Activated CD8-positive, alpha-beta T cell treated with anti-CD3 and anti-CD28 coated beads, Interleukin-2, amount 10 ng/mL, durations not matched to agents 7 days and 5 days (primary cell): ENCODE measurements around the gene TIGD4. TPM values are rescaled to one million over a fixed set of nuclear protein-coding genes. Genes with fewer than 3 reads are reported as not detected.
"Not testable (repeated sequence)": the region's sequence is repeated elsewhere in the genome, so short reads cannot be mapped to it uniquely, and the experiment has no call there.

ENCODE experiments used
- ATAC-seq: fragments of 150-1000 bp; cut with Tn5 transposase; one replicate; pipeline ENCODE4 v1.10.0; 2021; ENCODE audit warnings: moderate library complexity
- CTCF ChIA-PET: fragments of 350-600 bp; sonication (Branson Sonifier 250); formaldehyde crosslinking; loops from one replicate; lab custom pipeline; 2021; ENCODE audit warnings: antibody characterized with exemption; lab: Charles Lee
- POLR2A ChIA-PET: fragments of 350-600 bp; sonication (Branson Sonifier 250); formaldehyde crosslinking; loops from one replicate; lab custom pipeline; 2021; ENCODE audit warnings: antibody characterized with exemption; lab: Charles Lee
- DNase-seq: peaks from one replicate; pipeline ENCODE4 v3.0.0-alpha.2; 2020
- H3K27ac Mint-ChIP-seq: one replicate; pipeline ENCODE4 v1.8.0; 2021; ENCODE audit warnings: mild to moderate bottlenecking, mixed read lengths
- H3K27me3 Mint-ChIP-seq: one replicate; pipeline ENCODE4 v1.8.0; 2021; ENCODE audit warnings: low read depth, mixed read lengths
- H3K36me3 Mint-ChIP-seq: one replicate; pipeline ENCODE4 v1.8.0; 2021; ENCODE audit warnings: low read depth, mixed read lengths
- H3K4me1 Mint-ChIP-seq: one replicate; pipeline ENCODE4 v1.8.0; 2021; ENCODE audit warnings: low read depth, mixed read lengths
- H3K4me3 Mint-ChIP-seq: one replicate; pipeline ENCODE4 v1.8.0; 2021; ENCODE audit warnings: mild to moderate bottlenecking, mixed read lengths
- H3K9me3 Mint-ChIP-seq: one replicate; pipeline ENCODE4 v1.8.0; 2022; ENCODE audit warnings: mixed read lengths; ENCODE audit not compliant: insufficient read depth
- total RNA-seq, 2 experiments: library from RNA; stranded (reverse); gene quantifications; one replicate each; pipeline ENCODE4 v1.2.3, GENCODE V29; 2021

The TIGD4 gene
- total RNA-seq, 2 experiments from 2014 or later: 0.40 to 0.44 TPM

DNA sequence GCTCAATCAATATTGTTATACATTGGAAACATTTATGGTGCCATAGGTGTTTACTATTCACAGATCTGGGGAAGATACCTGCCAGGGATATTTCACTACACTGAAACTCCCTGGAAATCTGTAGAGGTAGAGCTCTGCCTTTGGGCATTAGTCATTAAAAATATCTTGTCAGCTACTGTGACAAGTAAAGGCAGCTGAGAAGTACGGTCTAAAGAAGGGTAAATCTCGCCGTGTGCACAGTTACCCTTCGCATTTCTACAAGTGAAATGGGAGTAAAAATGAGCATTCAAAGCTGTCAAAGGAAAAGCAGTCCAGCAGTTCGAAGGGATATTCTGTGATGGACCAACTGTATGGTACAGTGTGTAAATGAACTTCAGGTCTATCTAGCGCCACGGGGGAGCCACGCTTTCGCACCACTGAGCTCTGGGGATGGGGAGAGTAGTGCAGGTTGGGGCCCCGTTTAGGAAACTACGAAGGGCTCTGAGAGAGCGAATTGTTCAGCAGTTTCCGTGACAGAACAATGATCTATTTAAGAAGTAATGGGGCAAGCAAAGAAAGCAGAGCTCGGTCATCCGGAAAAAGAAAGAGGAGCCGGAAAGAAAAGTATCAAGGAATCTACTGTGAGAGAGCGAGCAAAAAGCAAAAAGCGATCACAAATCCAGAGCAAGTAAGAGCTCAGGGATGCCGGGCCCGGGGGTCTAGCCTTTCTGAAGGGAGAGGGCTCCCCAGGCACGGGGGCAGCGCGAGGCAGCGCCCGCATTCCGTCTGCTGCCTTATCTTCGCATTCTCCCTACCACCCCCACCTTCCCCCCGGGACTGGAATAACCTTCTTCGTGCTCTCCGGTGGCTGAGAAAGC, 646 bp downstream of the TIGD4 start:
- peak; percentile 31 for ATAC-seq
- H3K27ac Mint-ChIP-seq: peak overlapping the region; percentile 90
- POLR2A ChIA-PET: interaction anchor here (0.6 to 2.2 kb wide), 13 partner anchors 9 to 1680 kb away, joined by 3 to 17 read pairs (median 4); partner anchors contain the start of genes FBXW7 and TMEM154
- no peaks in the 10 kb centered on the region for H3K9me3 Mint-ChIP-seq
- H3K4me1 Mint-ChIP-seq: peaks cover 40% of the 10 kb centered on the region
- H3K36me3 Mint-ChIP-seq: peaks cover 11% of the 10 kb centered on the region
- CTCF ChIA-PET: interaction anchor here (0.7 to 2.3 kb wide), 21 partner anchors 9 to 370 kb away, joined by 3 to 12 read pairs (median 4); no protein-coding TSS in a partner anchor
- peaks cover 12% of the 10 kb centered on the region for H3K27me3 Mint-ChIP-seq
- DNase-seq: peak; percentile 62
- peak overlapping the region; percentile 92 for H3K4me3 Mint-ChIP-seq

DNA sequence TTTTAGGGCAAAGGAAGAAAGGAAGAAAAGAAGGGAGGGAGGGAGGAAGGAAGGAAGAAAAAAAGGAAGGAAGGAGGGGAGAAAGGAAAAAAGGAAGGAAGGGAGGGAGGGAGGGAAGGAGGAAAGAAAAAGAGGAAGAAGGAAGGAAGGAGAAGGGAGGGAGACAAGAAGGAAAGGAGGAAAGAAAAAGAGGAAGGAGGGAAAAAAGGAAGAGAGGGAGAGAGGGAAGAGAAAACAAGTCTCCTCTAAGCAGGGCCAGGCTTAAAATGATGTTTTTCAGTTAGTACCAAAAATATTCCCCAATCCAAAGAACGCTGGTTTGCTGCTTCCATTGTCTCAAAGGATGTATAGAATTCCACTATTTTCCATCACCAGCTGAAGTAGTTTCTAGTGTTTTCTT, 2.0 kb downstream of the TIGD4 start:
- Mint-ChIP-seq H3K4me3 (no peak overlapping the region), H3K36me3 (peaks cover 6% of the 10 kb centered on the region), H3K27me3 (peaks cover 12% of the 10 kb centered on the region), H3K27ac (no peak overlapping the region), H3K4me1 (peaks cover 36% of the 10 kb centered on the region), H3K9me3 (no peaks in the 10 kb centered on the region)
- no peak for DNase-seq
- ChIA-PET CTCF (interaction anchor here (0.6 to 1.2 kb wide), 2 partner anchors 279 to 369 kb away, joined by 3 read pairs; no protein-coding TSS in a partner anchor), POLR2A (no interaction called here)
- no peak for ATAC-seq

- DNase-seq (no peak), ATAC-seq (no peak)
- Mint-ChIP-seq H3K36me3 (no peaks in the 10 kb centered on the region), H3K27me3 (peaks cover 12% of the 10 kb centered on the region), H3K27ac (no peak overlapping the region), H3K4me1 (peaks cover 34% of the 10 kb centered on the region), H3K4me3 (no peak overlapping the region), H3K9me3 (no peaks in the 10 kb centered on the region)
- ChIA-PET POLR2A (no interaction called here), CTCF (no interaction called here)
These were observed 3.2 kb downstream of the TIGD4 start for GRCh38 chr4:152776352-152776751.

DNA sequence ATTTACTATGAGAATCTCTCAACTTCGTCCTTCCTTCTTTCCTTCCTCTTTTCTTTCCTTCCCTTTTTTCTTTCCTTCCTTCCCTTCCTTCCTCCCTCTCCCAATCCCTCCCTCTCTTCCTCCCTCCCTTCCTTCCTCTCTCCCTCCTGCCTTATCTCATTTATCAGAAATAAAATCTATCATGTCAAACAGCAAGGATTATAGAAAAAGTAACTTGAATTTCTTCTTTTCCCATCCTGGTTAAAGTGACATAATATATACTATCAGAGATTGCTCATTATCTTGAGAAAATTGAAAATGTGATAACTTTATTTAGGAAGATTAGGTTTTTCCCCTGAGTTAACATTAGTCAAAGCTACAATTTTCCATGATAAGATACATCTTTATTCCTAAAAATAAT, 5.6 kb downstream of the TIGD4 start:
- Mint-ChIP-seq H3K27me3 (peaks cover 12% of the 10 kb centered on the region), H3K4me3 (no peak overlapping the region), H3K36me3 (no peaks in the 10 kb centered on the region), H3K27ac (no peak overlapping the region), H3K4me1 (peaks cover 26% of the 10 kb centered on the region), H3K9me3 (no peaks in the 10 kb centered on the region)
- ATAC-seq: no peak
- ChIA-PET POLR2A (no interaction called here), CTCF (no interaction called here)
- no peak for DNase-seq

DNA sequence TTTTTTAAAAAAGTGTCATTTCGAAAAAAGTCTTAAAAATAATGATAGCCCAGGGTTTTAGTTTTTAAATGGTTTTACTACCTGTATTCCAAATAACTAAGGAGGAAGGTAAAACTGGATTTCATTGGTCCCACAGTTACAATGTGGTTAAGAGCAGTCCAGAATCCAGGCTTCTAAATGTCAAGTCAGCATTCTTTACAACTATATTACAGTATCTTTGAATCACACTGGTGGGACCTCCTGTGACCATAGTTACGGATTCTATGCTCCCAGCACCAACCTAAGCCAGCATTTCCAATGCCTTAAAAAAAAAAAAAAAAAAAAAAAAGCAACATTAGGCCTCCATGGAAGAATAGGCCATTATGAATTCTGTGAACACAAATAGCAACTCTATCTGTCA, 6.2 kb downstream of the TIGD4 start:
- DNase-seq (no peak), ATAC-seq (no peak)
- Mint-ChIP-seq H3K9me3 (no peaks in the 10 kb centered on the region), H3K27ac (no peak overlapping the region), H3K4me3 (no peak overlapping the region), H3K27me3 (peaks cover 12% of the 10 kb centered on the region), H3K4me1 (peaks cover 20% of the 10 kb centered on the region), H3K36me3 (no peaks in the 10 kb centered on the region)
- ChIA-PET CTCF (no interaction called here), POLR2A (no interaction called here)

GRCh38 chr4:152771741-152772533, 7.6 kb downstream of the TIGD4 start:
- Mint-ChIP-seq H3K4me1 (peaks cover 12% of the 10 kb centered on the region), H3K27ac (peak overlapping the region; percentile 3), H3K27me3 (peaks cover 5% of the 10 kb centered on the region), H3K4me3 (no peak overlapping the region), H3K36me3 (no peaks in the 10 kb centered on the region), H3K9me3 (no peaks in the 10 kb centered on the region)
- ChIA-PET POLR2A (no interaction called here), CTCF (no interaction called here)
- ATAC-seq: peak; percentile 82
- DNase-seq: no peak

GRCh38 chr4:152765069-152765737, 14.3 kb downstream of the TIGD4 start:
- CTCF ChIA-PET, POLR2A ChIA-PET, H3K36me3 Mint-ChIP-seq, H3K27me3 Mint-ChIP-seq, H3K4me3 Mint-ChIP-seq, H3K27ac Mint-ChIP-seq, H3K4me1 Mint-ChIP-seq, H3K9me3 Mint-ChIP-seq, ATAC-seq, DNase-seq: not testable (repeated sequence)

DNA sequence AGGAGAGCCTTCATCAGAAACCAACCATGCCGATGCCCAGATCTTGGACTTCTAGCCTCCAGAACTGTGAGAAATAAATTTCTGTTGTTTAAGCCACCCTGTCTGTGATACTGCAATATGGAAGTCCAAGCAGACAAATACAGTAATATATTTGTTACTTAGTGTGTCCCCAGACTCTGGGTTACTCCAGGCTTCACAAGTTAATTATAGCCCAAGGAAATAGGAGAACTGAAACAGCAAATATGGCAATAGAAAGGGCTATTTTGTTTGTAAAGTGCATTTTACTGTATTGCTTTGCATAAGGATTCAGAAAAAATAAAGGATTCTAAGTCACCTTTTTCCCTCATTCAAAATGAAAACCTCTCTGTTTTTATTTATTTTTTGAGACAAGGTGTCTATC, 15.7 kb downstream of the TIGD4 start:
- ChIA-PET CTCF (no interaction called here), POLR2A (no interaction called here)
- Mint-ChIP-seq H3K27me3 (peaks cover 13% of the 10 kb centered on the region), H3K36me3 (no peaks in the 10 kb centered on the region), H3K4me1 (no peaks in the 10 kb centered on the region), H3K27ac (no peak overlapping the region), H3K4me3 (no peak overlapping the region), H3K9me3 (no peaks in the 10 kb centered on the region)
- ATAC-seq: no peak
- no peak for DNase-seq

DNA sequence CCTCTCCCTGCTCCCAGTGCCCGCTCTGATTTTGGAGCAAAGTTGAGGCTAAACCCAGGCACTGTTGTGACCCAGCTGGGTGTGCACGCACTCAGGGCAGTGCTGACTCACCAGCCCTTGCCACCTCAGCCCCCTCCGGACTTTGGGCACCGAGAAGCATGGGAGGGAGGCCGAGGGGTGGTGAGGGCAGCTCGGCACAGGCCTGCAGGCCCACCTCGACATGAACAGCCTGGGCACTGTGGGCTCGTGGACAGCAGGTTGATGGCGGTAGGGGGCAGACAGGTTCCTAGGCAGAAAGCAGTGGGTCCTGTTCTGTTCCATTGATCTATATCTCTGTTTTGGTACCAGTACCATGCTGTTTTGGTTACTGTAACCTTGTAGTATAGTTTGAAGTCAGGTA, 30.9 kb downstream of the TIGD4 start:
- ATAC-seq (no peak), DNase-seq (no peak)
- H3K4me3 Mint-ChIP-seq: no peak overlapping the region
- no peak overlapping the region for H3K27ac Mint-ChIP-seq
- no peaks in the 10 kb centered on the region for H3K9me3 Mint-ChIP-seq
- POLR2A ChIA-PET: no interaction called here
- CTCF ChIA-PET: no interaction called here
- H3K27me3 Mint-ChIP-seq: peaks cover 4% of the 10 kb centered on the region
- H3K36me3 Mint-ChIP-seq: no peaks in the 10 kb centered on the region
- no peaks in the 10 kb centered on the region for H3K4me1 Mint-ChIP-seq

GRCh38 chr4:152747444-152747843, 32.1 kb downstream of the TIGD4 start:
- Mint-ChIP-seq H3K4me3 (no peak overlapping the region), H3K27me3 (peaks cover 2% of the 10 kb centered on the region), H3K27ac (no peak overlapping the region), H3K36me3 (no peaks in the 10 kb centered on the region), H3K4me1 (no peaks in the 10 kb centered on the region), H3K9me3 (no peaks in the 10 kb centered on the region)
- ChIA-PET POLR2A (no interaction called here), CTCF (no interaction called here)
- DNase-seq: no peak
- ATAC-seq: no peak

- Mint-ChIP-seq H3K9me3 (no peaks in the 10 kb centered on the region), H3K4me1 (no peaks in the 10 kb centered on the region), H3K4me3 (no peak overlapping the region), H3K27me3 (peaks cover 8% of the 10 kb centered on the region), H3K27ac (no peak overlapping the region), H3K36me3 (no peaks in the 10 kb centered on the region)
- ChIA-PET CTCF (interaction anchor here (0.8 to 1.6 kb wide), 6 partner anchors 41 to 330 kb away, joined by 3 to 9 read pairs (median 4); partner anchors contain the start of genes ARFIP1 and TIGD4), POLR2A (interaction anchor here (0.9 kb wide), 1 partner anchor 31 kb away, joined by 3 read pairs; no protein-coding TSS in a partner anchor)
- ATAC-seq (no peak), DNase-seq (no peak)
These were observed 40.7 kb downstream of the TIGD4 start for GRCh38 chr4:152738827-152739226.
